ENCODE data around the gene BMPR1B. TPM values are rescaled to one million over a fixed set of nuclear protein-coding genes. Genes with fewer than 3 reads are reported as not detected.

Gene BMPR1B
- total and polyA plus RNA-seq, 2 of the 8 experiments (the other 6 are each of a cell fraction or from before 2014, with no cell fraction given) = 0.14 to 1.1 TPM

GRCh38 chr4:94762326-94762725 is 4.6 kb downstream of the BMPR1B start:
- Histone ChIP-seq H2BK5ac (ENCODE audit: low read depth, low read length) (no peak overlapping the region), H3K23ac (ENCODE audit: insufficient read length) (no peak overlapping the region), H3K27me3 (replicated peaks in 1 of 4; ENCODE audit: control insufficient read depth in 3 of 4, extremely low read depth in 1 of 4, insufficient read depth in 3 of 4, low read length in 3 of 4) (peaks cover 1 to 31% (median 15%) of the 10 kb centered on the region in 4 experiments), H3K9ac (replicated peaks in 1 of 4; ENCODE audit: extremely low read depth in 1 of 4, low read depth in 3 of 4, low read length in 3 of 4) (no peak overlapping the region), H2AFZ (ENCODE audit: low read length) (no peak overlapping the region), H3K79me2 (ENCODE audit: control insufficient read depth in 1 of 2, insufficient read depth in 2 of 2, low read length in 2 of 2) (no peaks in the 10 kb centered on the region), H3K4me2 (ENCODE audit: insufficient read depth in 1 of 2, low read depth in 2 of 2, low read length in 2 of 2) (no peak overlapping the region), H3K27ac (ENCODE audit: low read depth, low read length) (no peak overlapping the region), H2BK12ac (ENCODE audit: low read depth, low read length) (no peak overlapping the region), H3K79me1 (ENCODE audit: low read depth, low read length) (no peaks in the 10 kb centered on the region), H3K14ac (ENCODE audit: insufficient read length) (no peak overlapping the region), H3K56ac (replicated peaks; ENCODE audit: insufficient read length, low read depth, low read length) (no peak overlapping the region), H4K20me1 (replicated peaks in 1 of 2; ENCODE audit: control insufficient read depth in 1 of 2, insufficient read depth in 2 of 2, low read length in 2 of 2) (no peaks in the 10 kb centered on the region), H2AK5ac (ENCODE audit: low read depth, low read length) (no peak overlapping the region), H4K91ac (replicated peaks; ENCODE audit: insufficient read length, low read length) (no peak overlapping the region), H3K23me2 (ENCODE audit: low read depth, low read length) (peaks cover 12% of the 10 kb centered on the region), H2BK20ac (ENCODE audit: low read length) (no peak overlapping the region), H3K36me3 (ENCODE audit: control insufficient read depth in 2 of 4, insufficient read depth in 4 of 4, low read length in 3 of 4) (no peaks in the 10 kb centered on the region), H3K18ac (ENCODE audit: extremely low read depth, low read length) (no peak overlapping the region), H4K5ac (ENCODE audit: insufficient read length, low read depth, low read length) (no peak overlapping the region), H2BK120ac (replicated peaks; ENCODE audit: low read depth, low read length) (no peak overlapping the region), H3K4me3 (ENCODE audit: extremely low read depth in 1 of 4, insufficient read depth in 2 of 4, low read depth in 3 of 4, low read length in 4 of 4) (no peak overlapping the region), H3K4me1 (replicated peaks in 1 of 4; ENCODE audit: control insufficient read depth in 3 of 4, insufficient read depth in 4 of 4, low read length in 3 of 4) (no peaks in the 10 kb centered on the region), H4K8ac (ENCODE audit: extremely low read depth, insufficient read depth, low read length) (no peak overlapping the region), H2BK15ac (ENCODE audit: low read length) (no peak overlapping the region), H3K4ac (replicated peaks; ENCODE audit: insufficient read length, low read depth, low read length) (no peak overlapping the region), H3K9me3 (ENCODE audit: insufficient read depth in 2 of 2, low read depth in 1 of 2, low read length in 1 of 2) (no peaks in the 10 kb centered on the region)
- WGBS, 2 experiments (ENCODE audit: extremely low coverage in 1 of 2, insufficient coverage in 1 of 2, insufficient read length in 1 of 2, insufficient replicate concordance in 2 of 2, low coverage in 1 of 2, low lambda C conversion rate in 2 of 2, missing lambda C conversion rate in 1 of 2) = 84% methylated on average over 4 of the region's 4 CpGs; no CpG with 5 or more reads in 1 of the 2 experiments
- POLR2A ChIA-PET (ENCODE audit: partially characterized antibody) = no interaction called here
- CTCF ChIA-PET (ENCODE audit: partially characterized antibody) = no interaction called here
- no peak for FAIRE-seq
- no peak for DNase-seq (ENCODE audit: low read depth in 1 of 2, low spot score in 2 of 2)
- TF ChIP-seq ATF3 (IDR thresholded peaks at IDR 0.05; ENCODE audit: insufficient read depth, low read depth, low read length) (no peak), NANOG (IDR thresholded peaks at IDR 0.05; ENCODE audit: insufficient read depth, low read depth, low read length, poor library complexity, severe bottlenecking) (no peak), GABPA (IDR thresholded peaks at IDR 0.05; ENCODE audit: borderline replicate concordance, insufficient read depth, low read length) (no peak), KDM5A (IDR thresholded peaks at IDR 0.05; ENCODE audit: low read length) (no peak), SP2 (IDR thresholded peaks at IDR 0.05; ENCODE audit: low read length) (no peak), ASH2L (IDR thresholded peaks at IDR 0.05; ENCODE audit: low read length) (no peak), EGR1 (IDR thresholded peaks at IDR 0.05; ENCODE audit: borderline replicate concordance, low read depth, low read length) (no peak), TCF12 (IDR thresholded peaks at IDR 0.05; ENCODE audit: low read depth, low read length) (no peak), KDM4A (IDR thresholded peaks at IDR 0.05; ENCODE audit: low read depth, low read length, severe bottlenecking) (no peak), KDM1A (IDR thresholded peaks at IDR 0.05; ENCODE audit: borderline replicate concordance, low read length) (no peak), ATF2 (IDR thresholded peaks at IDR 0.05; ENCODE audit: low read length) (no peak), TEAD4 (IDR thresholded peaks at IDR 0.05; ENCODE audit: low read depth, low read length) (no peak), TAF1 (IDR thresholded peaks at IDR 0.05; ENCODE audit: low read depth, low read length) (no peak)

Data from H1 (cell line).